ENCODE measurements around the gene SMIM12.

The SMIM12 gene

GRCh38 chr1:34874296-34874952 is 14.9 kb upstream of the SMIM12 start:
- DNase-seq (ENCODE audit: low read depth in 2 of 2), result no peak

GRCh38 chr1:34872133-34872503 is 12.6 kb upstream of the SMIM12 start:
- DNase-seq (ENCODE audit: low read depth in 2 of 2), result no peak

GRCh38 chr1:34871443-34872132 is 12.0 kb upstream of the SMIM12 start:
- no peak for DNase-seq (ENCODE audit: low read depth in 2 of 2)

- no peak for DNase-seq (ENCODE audit: low read depth in 2 of 2)
Measured at GRCh38 chr1:34870395-34870794, 10.8 kb upstream of the SMIM12 start.

GRCh38 chr1:34869760-34870159 is 10.2 kb upstream of the SMIM12 start:
- DNase-seq (ENCODE audit: low read depth in 2 of 2), result no peak

GRCh38 chr1:34868230-34869049 is 8.9 kb upstream of the SMIM12 start:
- no peak for DNase-seq (ENCODE audit: low read depth in 2 of 2)

- no peak for DNase-seq (ENCODE audit: low read depth in 2 of 2)
Measured at GRCh38 chr1:34867415-34867814, 7.9 kb upstream of the SMIM12 start.

GRCh38 chr1:34866762-34867109 is 7.2 kb upstream of the SMIM12 start:
- DNase-seq (ENCODE audit: low read depth in 2 of 2), result no peak

GRCh38 chr1:34865981-34866761 is 6.6 kb upstream of the SMIM12 start:
- peak; percentile 95 to 97 for DNase-seq (ENCODE audit: low read depth in 2 of 2)

- DNase-seq (ENCODE audit: low read depth in 2 of 2), result no peak
Measured at GRCh38 chr1:34865573-34865972, 6.0 kb upstream of the SMIM12 start.

- DNase-seq (ENCODE audit: low read depth in 2 of 2), result no peak
Measured at GRCh38 chr1:34864759-34865158, 5.2 kb upstream of the SMIM12 start.

GRCh38 chr1:34863501-34863900 is 4.0 kb upstream of the SMIM12 start:
- DNase-seq (ENCODE audit: low read depth in 2 of 2), result no peak

- DNase-seq (ENCODE audit: low read depth in 2 of 2), result no peak
Measured at GRCh38 chr1:34858901-34859445, 576 bp downstream of the SMIM12 start.

GRCh38 chr1:34856697-34857096 is 2.9 kb downstream of the SMIM12 start:
- DNase-seq (ENCODE audit: low read depth in 2 of 2), result no peak

GRCh38 chr1:34852677-34853217 is 6.8 kb downstream of the SMIM12 start:
- DNase-seq (ENCODE audit: low read depth in 2 of 2), result peak; percentile 80 to 82

GRCh38 chr1:34851431-34852105 is 8.0 kb downstream of the SMIM12 start:
- no peak for DNase-seq (ENCODE audit: low read depth in 2 of 2)

GRCh38 chr1:34850382-34850781 is 9.2 kb downstream of the SMIM12 start:
- DNase-seq (ENCODE audit: low read depth in 2 of 2), result no peak

- no peak for DNase-seq (ENCODE audit: low read depth in 2 of 2)
Measured at GRCh38 chr1:34847094-34847493, 12.5 kb downstream of the SMIM12 start.

- DNase-seq (ENCODE audit: low read depth in 2 of 2), result no peak
Measured at GRCh38 chr1:34846265-34846664, 13.3 kb downstream of the SMIM12 start.

- DNase-seq (ENCODE audit: low read depth in 2 of 2), result no peak
Measured at GRCh38 chr1:34845131-34845901, 14.2 kb downstream of the SMIM12 start.

All from stimulated activated CD4-positive, alpha-beta T cell treated with anti-CD3 and anti-CD28 coated beads, Interleukin-1b, Interleukin-23, amount 100 ng/mL, for 4 hours (primary cell).